GM06990 (cell line): Measurements from ENCODE around the gene MYO3A.

Experiments used
- DNase-seq: peaks from one replicate; pipeline ENCODE4 v3.0.0-alpha.2; 2011; ENCODE audit not compliant: insufficient read length; ENCODE audit errors: extremely low read depth
- H3K27me3 ChIP-seq: replicated peaks from 2 replicates; pipeline ENCODE4 v1.6.0; 2011; ENCODE audit warnings: low read length; ENCODE audit not compliant: control insufficient read depth, insufficient read depth
- H3K36me3 ChIP-seq: 2 replicates; pipeline ENCODE4 v1.5.1; 2011; ENCODE audit warnings: low read length; ENCODE audit not compliant: control insufficient read depth, insufficient read depth
- H3K4me3 ChIP-seq: replicated peaks from 2 replicates; pipeline ENCODE4 v1.5.1; 2011; ENCODE audit warnings: low read depth, mild to moderate bottlenecking, control low read depth, low read length
- CTCF ChIP-seq: IDR thresholded peaks from 2 replicates; pipeline ENCODE4 v1.5.1; 2011; ENCODE audit warnings: low read length, control low read depth, mild to moderate bottlenecking, inconsistent platforms; ENCODE audit not compliant: insufficient read depth, poor library complexity, severe bottlenecking

The MYO3A gene

GRCh38 chr10:26219676-26220075 is 285.6 kb downstream of the MYO3A start:
- Histone ChIP-seq H3K4me3 (no peak overlapping the region), H3K36me3 (no peaks in the 10 kb centered on the region), H3K27me3 (peaks cover 8% of the 10 kb centered on the region)
- TF ChIP-seq CTCF, result no peak
- DNase-seq, result no peak

GRCh38 chr10:26220901-26221300 is 286.9 kb downstream of the MYO3A start:
- H3K36me3 ChIP-seq, result no peaks in the 10 kb centered on the region
- DNase-seq, result no peak
- no peak overlapping the region for H3K4me3 ChIP-seq
- peaks cover 4% of the 10 kb centered on the region for H3K27me3 ChIP-seq
- no peak for TF ChIP-seq CTCF

- TF ChIP-seq CTCF, result no peak
- H3K27me3 ChIP-seq, result peaks cover 4% of the 10 kb centered on the region
Measured at GRCh38 chr10:26221541-26221940, 287.5 kb downstream of the MYO3A start.

GRCh38 chr10:26222563-26222962 is 288.5 kb downstream of the MYO3A start:
- no peak overlapping the region for H3K4me3 ChIP-seq
- DNase-seq, result no peak
- peaks cover 4% of the 10 kb centered on the region for H3K27me3 ChIP-seq
- H3K36me3 ChIP-seq, result no peaks in the 10 kb centered on the region
- no peak for TF ChIP-seq CTCF

More at GRCh38 chr10:26221541-26221940, 287.5 kb downstream of the MYO3A start:
- DNase-seq, result no peak
- Histone ChIP-seq H3K36me3 (no peaks in the 10 kb centered on the region), H3K4me3 (no peak overlapping the region)

- Histone ChIP-seq H3K27me3 (peaks cover 5% of the 10 kb centered on the region), H3K36me3 (no peaks in the 10 kb centered on the region), H3K4me3 (no peak overlapping the region)
- TF ChIP-seq CTCF, result no peak
- DNase-seq, result no peak
Measured at GRCh38 chr10:26225322-26225721, 291.3 kb downstream of the MYO3A start.

GRCh38 chr10:26227786-26228185 is 293.8 kb downstream of the MYO3A start:
- DNase-seq, result no peak
- Histone ChIP-seq H3K36me3 (no peaks in the 10 kb centered on the region), H3K27me3 (peaks cover 3% of the 10 kb centered on the region), H3K4me3 (no peak overlapping the region)
- no peak for TF ChIP-seq CTCF
